ENCODE measurements around the gene DMRT3. TPM values are rescaled to one million over a fixed set of nuclear protein-coding genes. Genes with fewer than 3 reads are reported as not detected.

The DMRT3 gene
- total and polyA plus RNA-seq, 10 of the 15 experiments (the other 5 are each of a cell fraction or from before 2014, with no cell fraction given), result 0.06 to 0.11 TPM; not detected in 8

DNA sequence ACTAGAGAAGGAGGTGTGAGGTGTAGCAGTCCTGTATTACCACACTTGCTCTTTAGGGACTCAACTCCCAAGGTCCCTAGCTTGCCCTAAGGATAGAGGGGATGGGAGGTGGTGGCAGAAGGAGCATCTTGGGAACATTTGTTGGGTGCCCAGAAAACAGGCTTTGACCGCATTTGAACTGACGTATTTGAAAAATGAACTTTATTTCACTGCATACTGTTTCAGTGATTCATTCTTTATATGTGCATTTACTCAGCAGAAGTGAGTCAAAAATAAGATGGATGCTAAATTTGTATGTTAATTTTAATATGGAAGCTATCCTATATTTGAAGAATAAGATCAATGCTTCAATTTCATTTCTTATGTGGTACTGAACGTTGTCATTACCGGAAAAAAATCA, 18.7 kb downstream of the DMRT3 start:
- 69% methylated on average over 4 of the region's 4 CpGs for WGBS (ENCODE audit: insufficient coverage, insufficient replicate concordance, low lambda C conversion rate, missing lambda C conversion rate)
- no peaks in the 10 kb centered on the region for H3K27me3 ChIP-seq (replicated peaks in 1 of 2; ENCODE audit: control insufficient read depth in 2 of 2, insufficient read depth in 2 of 2, low read length in 1 of 2)
- H3K4me1 ChIP-seq (ENCODE audit: control insufficient read depth, insufficient read depth, low read length), result peaks cover 6% of the 10 kb centered on the region
- H4K20me1 ChIP-seq (ENCODE audit: control insufficient read depth, insufficient read depth), result no peaks in the 10 kb centered on the region
- FAIRE-seq (no peak), DNase-seq (ENCODE audit: low read depth, low spot score) (no peak), ATAC-seq (no peak)
- in situ Hi-C loops (cut with MboI), result no loop called here
- SMC1A ChIA-PET (ENCODE audit: uncharacterized antibody, unreplicated experiment), result interaction anchor here (1.0 to 1.4 kb wide), 5 partner anchors 9 to 110 kb away, joined by 3 to 7 read pairs (median 3); no protein-coding TSS in a partner anchor
- H3K4me2 ChIP-seq (ENCODE audit: control insufficient read depth, insufficient read depth), result no peak overlapping the region
- H3K4me3 ChIP-seq, result no peak overlapping the region
- TF ChIP-seq POLR2AphosphoS5 (IDR thresholded peaks at IDR 0.05; ENCODE audit: low read length) (no peak), SMAD5 (IDR thresholded peaks at IDR 0.05; ENCODE audit: low read depth) (no peak), CBX3 (IDR thresholded peaks at IDR 0.05; ENCODE audit: borderline replicate concordance, low read depth) (no peak), ZSCAN29 (IDR thresholded peaks at IDR 0.05) (no peak), SRF (IDR thresholded peaks at IDR 0.05; ENCODE audit: low read depth in 2 of 2, low read length in 2 of 2) (no peak), SPI1 (IDR thresholded peaks at IDR 0.05; ENCODE audit: borderline replicate concordance, insufficient read depth, low read depth, low read length) (no peak), YBX1 (IDR thresholded peaks at IDR 0.05) (no peak), TCF3 (IDR thresholded peaks at IDR 0.05; ENCODE audit: borderline replicate concordance, insufficient read depth, low read depth, low read length) (no peak)
- TF ChIP-seq, protein P1, sequence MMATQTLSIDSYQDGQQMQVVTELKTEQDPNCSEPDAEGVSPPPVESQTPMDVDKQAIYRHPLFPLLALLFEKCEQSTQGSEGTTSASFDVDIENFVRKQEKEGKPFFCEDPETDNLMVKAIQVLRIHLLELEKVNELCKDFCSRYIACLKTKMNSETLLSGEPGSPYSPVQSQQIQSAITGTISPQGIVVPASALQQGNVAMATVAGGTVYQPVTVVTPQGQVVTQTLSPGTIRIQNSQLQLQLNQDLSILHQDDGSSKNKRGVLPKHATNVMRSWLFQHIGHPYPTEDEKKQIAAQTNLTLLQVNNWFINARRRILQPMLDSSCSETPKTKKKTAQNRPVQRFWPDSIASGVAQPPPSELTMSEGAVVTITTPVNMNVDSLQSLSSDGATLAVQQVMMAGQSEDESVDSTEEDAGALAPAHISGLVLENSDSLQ (IDR thresholded peaks at IDR 0.05), result no peak
- TF ChIP-seq, protein P2, sequence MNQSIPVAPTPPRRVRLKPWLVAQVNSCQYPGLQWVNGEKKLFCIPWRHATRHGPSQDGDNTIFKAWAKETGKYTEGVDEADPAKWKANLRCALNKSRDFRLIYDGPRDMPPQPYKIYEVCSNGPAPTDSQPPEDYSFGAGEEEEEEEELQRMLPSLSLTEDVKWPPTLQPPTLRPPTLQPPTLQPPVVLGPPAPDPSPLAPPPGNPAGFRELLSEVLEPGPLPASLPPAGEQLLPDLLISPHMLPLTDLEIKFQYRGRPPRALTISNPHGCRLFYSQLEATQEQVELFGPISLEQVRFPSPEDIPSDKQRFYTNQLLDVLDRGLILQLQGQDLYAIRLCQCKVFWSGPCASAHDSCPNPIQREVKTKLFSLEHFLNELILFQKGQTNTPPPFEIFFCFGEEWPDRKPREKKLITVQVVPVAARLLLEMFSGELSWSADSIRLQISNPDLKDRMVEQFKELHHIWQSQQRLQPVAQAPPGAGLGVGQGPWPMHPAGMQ (IDR thresholded peaks at IDR 0.05; ENCODE audit: borderline replicate concordance), result no peak
- CTCF ChIA-PET, result interaction anchor here (0.9 to 4.3 kb wide), 5 partner anchors 9 to 119 kb away, joined by 3 to 54 read pairs (median 6); no protein-coding TSS in a partner anchor
- no peak overlapping the region for H3K27ac ChIP-seq (ENCODE audit: control insufficient read depth, insufficient read depth)
- no peak overlapping the region for H3K9ac ChIP-seq (ENCODE audit: control insufficient read depth, insufficient read depth, low read length)
- intact Hi-C loops (cut with micrococcal nuclease; ENCODE audit: unreplicated experiment), result no loop called here
- no TSS peak for BruUV-seq (replicated peaks)
- no peak overlapping the region for H2AFZ ChIP-seq (ENCODE audit: control insufficient read depth, low read depth, low read length)
- no peaks in the 10 kb centered on the region for H3K36me3 ChIP-seq (ENCODE audit: control insufficient read depth in 2 of 2, insufficient read depth in 2 of 2, low read length in 1 of 2)
- RAD21 ChIA-PET (ENCODE audit: unreplicated experiment), result interaction anchor here (1.0 kb wide), 1 partner anchor 155 kb away, joined by 4 read pairs; no protein-coding TSS in a partner anchor
- no peaks in the 10 kb centered on the region; the same call in 2 of the 3 replicates for H3K9me3 ChIP-seq (replicated peaks; ENCODE audit: control insufficient read depth, insufficient read depth, low read length)
- POLR2A ChIA-PET, result no interaction called here
- H3K79me2 ChIP-seq (ENCODE audit: control insufficient read depth, insufficient read depth, low read length), result no peaks in the 10 kb centered on the region

Measured in GM12878 (cell line).